HG03139 (cell line): ENCODE measurements around the gene ZFP36L1.

ENCODE experiments used
- ATAC-seq: cut with Tn5 transposase; IDR thresholded peaks from one replicate; pipeline ENCODE4 v1.9.1; 2021; ENCODE audit not compliant: unreplicated experiment

ZFP36L1 gene

GRCh38 chr14:68741839-68742470 lies 50.9 kb downstream of the ZFP36L1 start:
- ATAC-seq: no peak

GRCh38 chr14:68741477-68741791 lies 51.4 kb downstream of the ZFP36L1 start:
- no peak for ATAC-seq

GRCh38 chr14:68740788-68741476 lies 51.9 kb downstream of the ZFP36L1 start:
- no peak for ATAC-seq

GRCh38 chr14:68739701-68740100 lies 53.2 kb downstream of the ZFP36L1 start:
- no peak for ATAC-seq

GRCh38 chr14:68738559-68738958 lies 54.3 kb downstream of the ZFP36L1 start:
- ATAC-seq: no peak
